Activated T-cell treated with anti-CD3 and anti-CD28 coated beads, Interleukin-2, amount 50 U/mL, for 72 hours (primary cell): ENCODE results near the gene TACR1. TPM values are rescaled to one million over a fixed set of nuclear protein-coding genes. Genes with fewer than 3 reads are reported as not detected.

ENCODE experiments used
- ATAC-seq, 2 donors: fragments of 150-1000 bp; cut with Tn5 transposase; replicated peaks in 1 of 2; 2 replicates each; pipeline ENCODE4 v1.10.0; 2021; ENCODE audit warnings: moderate library complexity in 2 of 2, mild to moderate bottlenecking in 1 of 2
- DNase-seq, 2 donors: peaks; one replicate each; pipeline ENCODE4 v3.0.0; 2021 to 2022; ENCODE audit warnings: mixed read lengths in 1 of 2
- H3K27ac Mint-ChIP-seq: one replicate; pipeline ENCODE4 v1.8.0; 2022; ENCODE audit warnings: mild to moderate bottlenecking, moderate library complexity, mixed read lengths
- H3K27me3 Mint-ChIP-seq: one replicate; pipeline ENCODE4 v1.8.0; 2022; ENCODE audit warnings: low read depth, mixed read lengths
- H3K36me3 Mint-ChIP-seq, 2 donors: one replicate each; pipeline ENCODE4 v1.8.0; 2022; ENCODE audit warnings: mixed read lengths in 2 of 2, mild to moderate bottlenecking in 1 of 2; ENCODE audit not compliant: insufficient read depth in 2 of 2
- H3K4me1 Mint-ChIP-seq: one replicate; pipeline ENCODE4 v1.8.0; 2022; ENCODE audit warnings: low read depth, mixed read lengths
- H3K4me3 Mint-ChIP-seq, 2 donors: one replicate each; pipeline ENCODE4 v1.8.0; 2022; ENCODE audit warnings: mild to moderate bottlenecking in 2 of 2, mixed read lengths in 2 of 2, moderate library complexity in 2 of 2
- H3K9me3 Mint-ChIP-seq, 2 donors: one replicate each; pipeline ENCODE4 v1.8.0; 2022; ENCODE audit warnings: mixed read lengths in 2 of 2
- total RNA-seq, 2 donors: library from RNA; stranded (reverse); gene quantifications; one replicate each; pipeline ENCODE4 v1.2.3, GENCODE V29; 2022

The TACR1 gene
- total RNA-seq, 2 donors from 2014 or later = not detected

DNA sequence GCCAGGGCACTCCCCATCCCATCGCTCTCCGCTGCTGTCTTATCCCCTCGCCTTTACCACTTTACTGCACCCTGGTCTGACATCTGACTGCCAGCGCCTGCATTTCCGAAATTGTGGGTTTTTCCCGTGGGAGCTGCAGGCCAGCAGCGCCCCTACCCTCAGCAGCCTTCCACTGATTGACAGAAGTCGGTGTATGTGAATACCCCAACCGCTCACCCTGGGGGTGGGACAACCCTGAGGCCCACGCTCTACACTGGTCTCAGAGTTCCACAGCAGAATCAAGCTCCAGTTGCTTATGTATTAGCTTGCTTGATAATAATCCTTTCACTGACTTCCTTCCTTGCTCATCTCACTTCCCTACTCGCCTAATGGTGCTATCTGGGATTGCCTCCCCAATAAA is 178.8 kb downstream of the TACR1 start:
- no peak for ATAC-seq
- Mint-ChIP-seq H3K27ac (no peak overlapping the region), H3K36me3 (no peaks in the 10 kb centered on the region), H3K4me1 (no peaks in the 10 kb centered on the region), H3K27me3 (no peaks in the 10 kb centered on the region), H3K9me3 (no peaks in the 10 kb centered on the region), H3K4me3 (no peak overlapping the region)
- no peak for DNase-seq

DNA sequence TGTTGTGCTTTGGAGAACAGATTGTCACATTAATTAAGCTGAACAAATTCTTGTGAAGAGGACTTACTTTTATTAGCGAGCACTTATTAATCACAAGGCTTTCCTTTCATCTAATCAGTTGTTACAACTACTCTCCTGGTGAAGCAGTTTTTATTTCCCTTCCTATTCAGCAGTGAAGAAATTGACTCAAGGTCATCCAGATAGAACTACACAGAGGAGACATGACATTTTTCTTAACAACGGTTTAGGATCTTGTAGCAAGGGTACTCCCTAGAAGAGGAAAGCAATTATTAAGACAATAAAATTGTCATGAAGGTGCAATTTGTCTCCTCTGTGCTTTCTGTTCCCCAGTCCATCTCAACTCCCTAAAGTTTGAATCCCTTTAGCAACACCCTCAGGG is 179.5 kb downstream of the TACR1 start:
- ATAC-seq (no peak), DNase-seq (no peak)
- Mint-ChIP-seq H3K27me3 (no peaks in the 10 kb centered on the region), H3K4me1 (no peaks in the 10 kb centered on the region), H3K36me3 (no peaks in the 10 kb centered on the region), H3K4me3 (no peak overlapping the region), H3K9me3 (no peaks in the 10 kb centered on the region), H3K27ac (no peak overlapping the region)

DNA sequence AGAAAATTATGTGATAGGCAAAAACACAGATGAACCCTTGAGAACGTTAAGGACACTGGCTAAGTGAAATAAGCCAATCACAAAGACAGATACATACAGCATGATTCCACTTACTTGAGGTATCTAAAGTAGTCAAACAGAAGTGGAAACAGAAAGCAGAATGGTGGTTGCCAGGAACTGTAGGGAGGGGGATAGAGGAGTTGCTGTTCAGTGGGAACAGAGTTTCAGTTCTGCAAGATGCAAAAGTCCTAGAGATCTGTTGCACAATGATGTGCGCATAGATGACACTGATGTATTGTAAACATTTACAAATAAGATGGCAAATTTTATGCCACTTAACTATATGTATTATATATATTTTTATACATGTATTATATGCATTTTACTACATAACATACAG is 181.2 kb downstream of the TACR1 start:
- DNase-seq = no peak
- no peak overlapping the region for H3K27ac Mint-ChIP-seq

DNA sequence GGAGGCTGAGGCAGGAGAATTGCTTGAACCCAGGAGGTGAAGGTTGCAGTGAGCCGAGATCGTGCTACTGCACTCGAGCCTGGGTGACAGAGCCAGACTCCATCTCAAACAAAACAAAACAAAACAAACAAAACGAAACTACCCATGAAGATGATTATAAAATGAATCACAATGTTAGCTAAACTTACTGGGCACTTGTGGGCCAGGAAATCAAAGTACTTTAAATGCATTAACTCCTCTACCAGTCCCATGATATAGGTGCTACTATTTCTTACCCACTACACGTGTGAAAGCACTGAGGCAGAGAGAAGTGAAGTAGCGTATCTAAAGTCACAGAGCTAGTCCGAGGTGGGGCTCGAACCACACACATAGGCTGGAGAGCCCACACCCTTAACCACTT is 187.2 kb downstream of the TACR1 start:
- Mint-ChIP-seq H3K9me3 (peaks cover 0 to 4% of the 10 kb centered on the region in 2 donors), H3K27me3 (no peaks in the 10 kb centered on the region), H3K4me1 (no peaks in the 10 kb centered on the region), H3K36me3 (peaks cover 0 to 2% of the 10 kb centered on the region in 2 donors), H3K4me3 (no peak overlapping the region), H3K27ac (no peak overlapping the region)
- DNase-seq (no peak), ATAC-seq (no peak)

More for the DNA sequence above, 181.2 kb downstream of the TACR1 start:
- no peak overlapping the region for H3K4me3 Mint-ChIP-seq
- no peaks in the 10 kb centered on the region for H3K4me1 Mint-ChIP-seq
- H3K9me3 Mint-ChIP-seq = peaks cover 0 to 4% of the 10 kb centered on the region in 2 donors
- no peaks in the 10 kb centered on the region for H3K27me3 Mint-ChIP-seq
- no peak for ATAC-seq
- peaks cover 0 to 2% of the 10 kb centered on the region in 2 donors for H3K36me3 Mint-ChIP-seq

DNA sequence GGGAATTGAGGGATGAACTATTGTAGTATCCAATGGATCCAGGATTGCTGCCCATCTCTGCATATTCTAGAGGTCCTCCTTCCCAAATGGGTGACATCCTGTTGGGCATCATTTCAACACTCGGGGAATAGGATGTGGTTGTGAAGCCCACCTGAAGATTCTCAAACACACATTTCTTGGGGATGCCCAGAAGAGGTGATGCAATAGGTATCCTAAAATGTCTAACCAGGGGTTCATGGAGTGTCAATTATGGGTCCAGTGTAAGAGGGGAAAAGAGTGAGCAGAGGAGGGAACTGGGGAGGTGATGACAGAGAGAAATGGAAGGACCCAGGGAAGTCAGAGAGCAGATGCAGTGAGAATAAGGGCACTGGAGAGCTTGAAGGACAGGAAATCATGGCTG is 188.7 kb downstream of the TACR1 start:
- Mint-ChIP-seq H3K9me3 (peaks cover 0 to 4% of the 10 kb centered on the region in 2 donors), H3K27ac (no peak overlapping the region), H3K27me3 (no peaks in the 10 kb centered on the region), H3K4me3 (no peak overlapping the region), H3K36me3 (peaks cover 0 to 2% of the 10 kb centered on the region in 2 donors), H3K4me1 (no peaks in the 10 kb centered on the region)
- DNase-seq = no peak
- no peak for ATAC-seq

DNA sequence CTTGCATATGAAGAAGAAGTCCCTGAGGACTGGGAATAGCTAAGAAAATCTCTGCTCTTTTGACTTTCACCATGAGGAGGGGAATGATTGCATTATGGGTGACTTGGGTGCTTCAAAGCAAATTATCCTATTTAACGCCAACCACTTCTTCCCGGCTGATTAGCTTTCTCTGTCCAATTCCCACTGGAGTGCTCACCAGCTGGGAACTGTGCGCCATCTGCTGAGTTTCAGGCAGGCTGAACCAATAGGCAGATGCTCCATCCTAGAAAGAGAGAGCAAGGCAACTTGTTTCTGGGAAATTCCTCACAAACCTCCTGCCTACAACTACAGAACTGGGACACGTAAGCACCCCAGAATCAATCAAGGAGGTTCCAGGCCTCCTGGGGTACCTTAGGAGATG is 191.5 kb downstream of the TACR1 start:
- Mint-ChIP-seq H3K27me3 (no peaks in the 10 kb centered on the region), H3K36me3 (no peaks in the 10 kb centered on the region), H3K27ac (no peak overlapping the region), H3K4me1 (no peaks in the 10 kb centered on the region), H3K9me3 (no peaks in the 10 kb centered on the region), H3K4me3 (no peak overlapping the region)
- ATAC-seq (no peak), DNase-seq (no peak)

DNA sequence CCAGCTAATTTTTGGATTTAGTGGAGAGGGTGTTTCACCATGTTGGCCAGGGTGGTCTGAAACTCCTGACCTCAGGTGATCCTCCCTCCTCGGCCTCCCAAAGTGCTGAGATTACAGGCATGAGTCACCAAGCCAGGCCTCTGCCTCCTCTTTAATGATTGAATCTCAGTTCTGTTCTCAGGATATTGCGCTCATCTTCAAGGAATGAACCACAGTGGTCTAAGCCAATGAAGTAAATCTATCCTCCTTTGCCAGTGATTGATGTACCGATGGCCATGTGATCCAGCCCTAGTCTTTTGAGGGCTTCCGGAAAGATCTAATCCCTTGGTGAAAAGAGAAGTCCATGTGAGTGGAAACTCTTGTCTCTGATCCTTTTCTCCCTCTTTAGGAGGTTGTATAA is 192.3 kb downstream of the TACR1 start:
- Mint-ChIP-seq H3K27ac (no peak overlapping the region), H3K36me3 (no peaks in the 10 kb centered on the region), H3K4me1 (no peaks in the 10 kb centered on the region), H3K27me3 (no peaks in the 10 kb centered on the region), H3K4me3 (no peak overlapping the region), H3K9me3 (no peaks in the 10 kb centered on the region)
- ATAC-seq = no peak
- no peak for DNase-seq

DNA sequence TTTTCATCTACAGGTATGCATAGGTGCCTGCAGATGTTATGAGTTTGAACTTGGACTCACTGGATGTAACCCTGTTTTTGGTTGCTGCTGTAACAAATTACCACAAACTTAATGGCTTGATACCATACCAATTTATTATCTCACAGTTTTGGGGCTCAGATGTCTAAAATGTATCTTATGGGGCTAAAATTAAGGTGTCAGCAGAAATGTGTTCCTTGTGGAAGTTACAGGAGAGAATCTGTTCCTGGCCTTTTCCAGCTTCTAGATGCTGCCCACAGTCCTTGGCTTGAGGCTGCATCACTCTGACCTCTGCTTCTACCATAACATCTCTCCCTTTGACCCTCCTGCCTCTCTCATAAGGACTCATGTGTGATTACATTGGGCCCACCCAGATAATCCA is 193.3 kb downstream of the TACR1 start:
- no peak overlapping the region for H3K27ac Mint-ChIP-seq
- H3K4me1 Mint-ChIP-seq = no peaks in the 10 kb centered on the region
- H3K27me3 Mint-ChIP-seq = no peaks in the 10 kb centered on the region
- no peak for DNase-seq
- no peaks in the 10 kb centered on the region for H3K9me3 Mint-ChIP-seq
- no peaks in the 10 kb centered on the region for H3K36me3 Mint-ChIP-seq
- H3K4me3 Mint-ChIP-seq = no peak overlapping the region
- ATAC-seq = no peak

DNA sequence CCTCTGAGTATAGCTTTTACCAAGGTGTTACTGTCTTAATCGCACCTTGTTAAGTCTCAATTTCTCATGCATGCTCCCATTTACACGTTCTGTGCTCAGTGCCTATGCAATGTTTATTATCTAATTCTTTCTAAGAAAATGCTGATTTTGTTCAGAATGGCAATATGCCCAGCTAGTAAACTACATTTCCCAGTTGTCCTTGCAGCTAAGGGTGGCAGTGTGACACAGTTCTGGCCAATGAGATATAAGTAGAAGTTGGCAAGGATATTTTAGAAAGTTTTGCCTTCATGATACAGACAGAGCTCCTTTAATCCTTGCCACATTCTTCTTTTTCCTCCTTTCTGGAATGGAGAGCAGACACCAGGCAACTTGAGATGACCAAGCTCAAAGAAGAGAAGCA is 195.5 kb downstream of the TACR1 start:
- no peak for ATAC-seq
- Mint-ChIP-seq H3K36me3 (no peaks in the 10 kb centered on the region), H3K27me3 (no peaks in the 10 kb centered on the region), H3K9me3 (no peaks in the 10 kb centered on the region), H3K4me1 (no peaks in the 10 kb centered on the region), H3K27ac (no peak overlapping the region), H3K4me3 (no peak overlapping the region)
- DNase-seq = no peak

DNA sequence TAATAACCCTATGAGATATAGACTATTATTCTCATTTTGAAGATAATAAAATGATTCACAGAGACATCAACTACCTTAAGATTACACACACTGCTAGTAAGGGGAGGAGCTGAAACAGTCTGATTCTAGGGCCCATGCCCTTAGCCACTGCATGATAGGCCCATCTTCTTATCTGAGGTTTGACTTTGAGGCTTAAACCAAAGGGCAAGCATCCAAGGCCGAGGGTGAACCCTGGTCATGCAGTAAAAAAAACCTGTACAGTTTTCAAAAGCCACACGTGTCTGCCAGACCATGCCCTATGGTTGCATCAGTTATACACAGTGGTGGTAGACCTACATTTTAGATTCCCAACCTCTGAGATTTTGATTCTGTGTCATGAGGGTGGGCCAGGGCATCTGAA is 196.0 kb downstream of the TACR1 start:
- no peak overlapping the region for H3K4me3 Mint-ChIP-seq
- H3K4me1 Mint-ChIP-seq = no peaks in the 10 kb centered on the region
- H3K27ac Mint-ChIP-seq = no peak overlapping the region
- DNase-seq (no peak), ATAC-seq (no peak)
- no peaks in the 10 kb centered on the region for H3K27me3 Mint-ChIP-seq
- no peaks in the 10 kb centered on the region for H3K9me3 Mint-ChIP-seq
- no peaks in the 10 kb centered on the region for H3K36me3 Mint-ChIP-seq

DNA sequence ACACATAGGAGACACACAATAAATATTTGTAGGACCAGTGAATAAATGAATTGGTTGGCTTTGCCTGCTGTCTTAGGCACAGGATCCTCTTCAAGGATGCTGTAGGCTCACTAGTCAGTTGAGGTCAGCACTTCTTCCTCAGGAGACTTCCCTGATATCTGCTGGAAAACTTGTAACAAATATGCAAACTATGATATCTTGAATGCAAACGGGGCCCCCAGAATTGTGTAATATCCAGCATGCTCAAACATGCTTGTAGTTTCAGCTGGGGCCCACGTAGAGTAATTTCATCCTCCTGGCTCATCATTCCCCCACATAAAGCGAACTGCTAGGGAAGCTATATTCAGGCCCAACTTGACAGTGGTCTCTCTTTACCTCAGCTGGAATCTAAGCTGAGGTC is 197.3 kb downstream of the TACR1 start:
- Mint-ChIP-seq H3K27ac (no peak overlapping the region), H3K4me1 (no peaks in the 10 kb centered on the region), H3K4me3 (no peak overlapping the region), H3K27me3 (no peaks in the 10 kb centered on the region), H3K9me3 (no peaks in the 10 kb centered on the region), H3K36me3 (no peaks in the 10 kb centered on the region)
- DNase-seq (no peak), ATAC-seq (no peak)

DNA sequence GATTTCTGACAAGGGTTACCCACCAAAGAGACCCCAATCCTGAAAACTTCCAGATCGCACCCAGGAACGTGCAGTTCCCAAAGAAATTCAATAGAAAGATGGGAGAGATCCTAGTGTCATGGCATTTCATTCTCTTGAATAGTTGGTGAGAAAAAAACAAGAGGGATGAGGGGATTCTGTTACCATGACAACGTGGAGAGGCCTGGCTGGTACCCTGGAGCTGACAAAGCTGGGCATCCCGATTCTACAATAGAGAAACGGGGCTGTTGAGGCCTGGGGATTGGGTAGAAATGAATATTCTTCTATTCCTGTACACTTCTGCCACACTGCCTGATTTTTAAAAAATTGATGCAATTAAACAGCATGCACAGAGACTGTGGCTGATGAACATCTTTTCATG is 199.9 kb downstream of the TACR1 start:
- Mint-ChIP-seq H3K27ac (no peak overlapping the region), H3K27me3 (no peaks in the 10 kb centered on the region), H3K9me3 (no peaks in the 10 kb centered on the region), H3K4me1 (no peaks in the 10 kb centered on the region), H3K4me3 (no peak overlapping the region), H3K36me3 (no peaks in the 10 kb centered on the region)
- no peak for ATAC-seq
- DNase-seq = no peak
